ELR (cell line): Measurements from ENCODE around the gene TMEM198.

Experiments
- DNase-seq: peaks from one replicate; pipeline ENCODE4 v3.0.0-alpha.2; 2015; ENCODE audit warnings: low read depth

The TMEM198 gene

GRCh38 chr2:219562049-219563020, 18.5 kb downstream of the TMEM198 start:
- no peak for DNase-seq

- no peak for DNase-seq
Measured at GRCh38 chr2:219563271-219563928, 19.6 kb downstream of the TMEM198 start.

- no peak for DNase-seq
Measured at GRCh38 chr2:219565130-219566080, 21.6 kb downstream of the TMEM198 start.

- DNase-seq, result no peak
Measured at GRCh38 chr2:219566640-219567039, 22.8 kb downstream of the TMEM198 start.

- no peak for DNase-seq
Measured at GRCh38 chr2:219567131-219567530, 23.3 kb downstream of the TMEM198 start.

- DNase-seq, result no peak
Measured at GRCh38 chr2:219567791-219568361, 24.0 kb downstream of the TMEM198 start.

GRCh38 chr2:219569041-219569440, 25.2 kb downstream of the TMEM198 start:
- no peak for DNase-seq

- no peak for DNase-seq
Measured at GRCh38 chr2:219569635-219570034, 25.8 kb downstream of the TMEM198 start.

- DNase-seq, result peak; percentile 53
Measured at GRCh38 chr2:219570194-219570923, 26.5 kb downstream of the TMEM198 start.

GRCh38 chr2:219570924-219571310, 27.1 kb downstream of the TMEM198 start:
- DNase-seq, result peak; percentile 40

GRCh38 chr2:219571311-219572236, 27.7 kb downstream of the TMEM198 start, which contains the start of gene OBSL1:
TSS of gene OBSL1 (minus strand) at chr2:219571539. CDS start at chr2:219571232, 307 bp downstream.
- DNase-seq, result peak; percentile 69

- no peak for DNase-seq
Measured at GRCh38 chr2:219572237-219573001, 28.6 kb downstream of the TMEM198 start, which contains the start of gene INHA. TSS of gene INHA (plus strand) at chr2:219572310. CDS start at chr2:219572375, 65 bp downstream.

GRCh38 chr2:219573166-219573565, 29.3 kb downstream of the TMEM198 start:
- DNase-seq, result no peak

GRCh38 chr2:219574484-219575311, 30.9 kb downstream of the TMEM198 start:
- DNase-seq, result no peak

- DNase-seq, result no peak
Measured at GRCh38 chr2:219575566-219576504, 32.0 kb downstream of the TMEM198 start.

- DNase-seq, result no peak
Measured at GRCh38 chr2:219576505-219577388, 32.9 kb downstream of the TMEM198 start.
